IMR-90 (cell line): ENCODE data around the gene PHAF1.

ENCODE experiments used
- POLR2A ChIP-seq: IDR thresholded peaks from 2 replicates; pipeline ENCODE4 v1.6.1; 2012; ENCODE audit warnings: mild to moderate bottlenecking, low read depth, low read length
- RAD21 ChIP-seq: IDR thresholded peaks from 2 replicates; pipeline ENCODE4 v1.6.1; 2012; ENCODE audit warnings: low read length, improper control_type of control experiment
- RFX5 ChIP-seq: IDR thresholded peaks from 2 replicates; pipeline ENCODE4 v1.8.0; 2012; ENCODE audit warnings: low read depth, mild to moderate bottlenecking, low read length, moderate library complexity
- TF ChIP-seq, protein P1 (sequence below): conservative IDR thresholded peaks from 2 replicates; pipeline ENCODE4 v1.5.1; 2012; ENCODE audit warnings: mild to moderate bottlenecking, low read depth, low read length, improper control_type of control experiment
- TF ChIP-seq, protein P2 (sequence below): fragments of 150-350 bp; IDR thresholded peaks from 2 replicates; pipeline ENCODE4 v1.6.1; 2016; ENCODE audit warnings: low read depth, mild to moderate bottlenecking, low read length, moderate library complexity, borderline replicate concordance

DNA sequence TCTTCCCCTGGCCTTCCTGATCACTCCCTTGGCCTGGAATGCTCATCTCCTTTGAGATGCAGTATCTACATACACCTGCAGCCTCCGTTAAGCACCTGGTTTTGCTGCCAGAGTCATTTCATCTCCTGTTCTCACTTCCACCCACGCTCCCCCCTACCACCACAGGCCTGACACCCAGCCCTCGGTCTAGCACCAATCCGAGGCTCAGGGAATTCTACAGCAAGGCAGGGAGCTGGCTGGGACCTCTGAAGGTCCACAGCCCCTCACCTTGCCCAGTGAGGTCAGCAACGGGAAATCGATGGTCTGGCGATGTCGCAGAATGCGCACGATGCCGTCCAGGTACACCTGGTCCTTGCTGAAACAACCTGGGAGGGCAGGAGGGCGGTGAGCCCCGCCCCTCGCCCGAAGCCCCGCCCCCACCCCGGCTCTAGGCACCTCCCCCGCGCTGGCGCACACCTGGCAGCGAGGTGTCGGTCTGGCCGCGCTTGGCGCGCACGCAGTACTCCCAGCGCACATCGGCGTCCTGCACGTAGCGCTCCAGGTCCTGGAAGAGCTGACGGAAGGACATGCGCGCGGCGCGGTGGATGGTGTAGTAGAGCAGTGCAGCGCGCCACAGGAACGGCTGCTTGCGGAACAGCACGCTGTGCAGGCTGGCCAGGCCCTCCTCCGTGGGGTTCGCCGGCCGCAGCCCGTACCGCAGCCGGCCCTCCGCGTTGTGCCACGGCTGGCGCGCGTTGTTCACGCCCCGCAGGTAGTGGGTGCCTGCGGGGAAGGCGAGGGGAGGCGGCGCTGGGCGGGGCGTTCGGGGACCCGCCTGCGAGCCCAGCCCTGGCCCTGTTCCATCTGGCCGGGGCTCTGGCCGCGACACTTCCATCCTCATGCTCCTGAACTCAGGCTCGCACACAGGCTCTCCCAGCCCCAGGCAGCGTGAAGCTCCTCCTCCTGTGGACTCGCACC lies 68.3 kb downstream of the PHAF1 start:
- TF ChIP-seq, protein P1, sequence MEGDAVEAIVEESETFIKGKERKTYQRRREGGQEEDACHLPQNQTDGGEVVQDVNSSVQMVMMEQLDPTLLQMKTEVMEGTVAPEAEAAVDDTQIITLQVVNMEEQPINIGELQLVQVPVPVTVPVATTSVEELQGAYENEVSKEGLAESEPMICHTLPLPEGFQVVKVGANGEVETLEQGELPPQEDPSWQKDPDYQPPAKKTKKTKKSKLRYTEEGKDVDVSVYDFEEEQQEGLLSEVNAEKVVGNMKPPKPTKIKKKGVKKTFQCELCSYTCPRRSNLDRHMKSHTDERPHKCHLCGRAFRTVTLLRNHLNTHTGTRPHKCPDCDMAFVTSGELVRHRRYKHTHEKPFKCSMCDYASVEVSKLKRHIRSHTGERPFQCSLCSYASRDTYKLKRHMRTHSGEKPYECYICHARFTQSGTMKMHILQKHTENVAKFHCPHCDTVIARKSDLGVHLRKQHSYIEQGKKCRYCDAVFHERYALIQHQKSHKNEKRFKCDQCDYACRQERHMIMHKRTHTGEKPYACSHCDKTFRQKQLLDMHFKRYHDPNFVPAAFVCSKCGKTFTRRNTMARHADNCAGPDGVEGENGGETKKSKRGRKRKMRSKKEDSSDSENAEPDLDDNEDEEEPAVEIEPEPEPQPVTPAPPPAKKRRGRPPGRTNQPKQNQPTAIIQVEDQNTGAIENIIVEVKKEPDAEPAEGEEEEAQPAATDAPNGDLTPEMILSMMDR = no peak
- TF ChIP-seq RFX5 (no peak), RAD21 (no peak), POLR2A (no peak)
- TF ChIP-seq, protein P2, sequence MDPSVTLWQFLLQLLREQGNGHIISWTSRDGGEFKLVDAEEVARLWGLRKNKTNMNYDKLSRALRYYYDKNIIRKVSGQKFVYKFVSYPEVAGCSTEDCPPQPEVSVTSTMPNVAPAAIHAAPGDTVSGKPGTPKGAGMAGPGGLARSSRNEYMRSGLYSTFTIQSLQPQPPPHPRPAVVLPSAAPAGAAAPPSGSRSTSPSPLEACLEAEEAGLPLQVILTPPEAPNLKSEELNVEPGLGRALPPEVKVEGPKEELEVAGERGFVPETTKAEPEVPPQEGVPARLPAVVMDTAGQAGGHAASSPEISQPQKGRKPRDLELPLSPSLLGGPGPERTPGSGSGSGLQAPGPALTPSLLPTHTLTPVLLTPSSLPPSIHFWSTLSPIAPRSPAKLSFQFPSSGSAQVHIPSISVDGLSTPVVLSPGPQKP = no peak
